ENCODE data around the gene FAM168B. TPM values are rescaled to one million over a fixed set of nuclear protein-coding genes. Genes with fewer than 3 reads are reported as not detected.
"Not testable (repeated sequence)": the region's sequence is repeated elsewhere in the genome, so short reads cannot be mapped to it uniquely, and the experiment has no call there.

FAM168B gene
- total RNA-seq, 4 donors from 2014 or later, result 54.5 to 95.8 (median 81.5) TPM

DNA sequence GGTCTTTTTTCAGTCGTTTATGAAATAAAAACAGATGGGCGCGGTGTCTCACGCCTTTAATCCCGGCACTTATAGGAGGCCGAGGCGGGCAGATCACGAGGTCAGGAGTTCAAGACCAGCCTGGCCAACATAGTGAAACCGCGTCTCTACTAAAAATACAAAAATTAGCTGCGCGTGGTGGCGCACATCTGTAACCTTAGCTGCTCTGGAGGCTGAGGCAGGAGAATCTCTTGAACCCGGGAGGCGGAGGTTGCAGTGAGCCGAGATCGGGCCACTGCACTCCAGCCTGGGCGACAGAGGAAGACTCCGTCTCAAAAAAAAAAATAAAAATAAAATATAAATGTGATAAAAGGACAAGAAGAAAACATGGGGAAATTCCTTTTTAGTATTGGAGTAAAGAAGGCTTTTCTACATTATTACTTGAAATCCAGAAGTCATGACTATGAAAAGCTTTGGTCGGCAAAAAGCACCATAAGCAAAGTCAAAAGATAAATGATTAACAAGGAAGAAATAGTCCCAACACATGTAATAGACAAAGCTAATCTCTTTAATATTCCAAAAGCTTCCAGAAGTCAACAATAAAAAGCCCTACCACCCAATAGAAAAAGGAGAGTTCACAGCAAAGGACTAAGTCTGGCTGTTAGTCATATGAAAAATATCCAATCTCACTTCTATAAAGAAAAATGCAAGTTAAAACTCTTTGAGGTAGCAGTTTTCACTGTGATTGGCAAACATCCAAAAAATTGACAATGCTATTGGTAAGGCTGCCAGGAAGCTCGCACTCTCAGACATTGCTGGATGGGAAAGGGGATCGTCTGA is 1.4 kb upstream of the FAM168B start:
- no peak for DNase-seq
- no peaks in the 10 kb centered on the region for H3K27me3 ChIP-seq
- peak overlapping the region in 3 of 4 donors; percentile 3 to 100 (median 98) for H3K27ac ChIP-seq
- H3K4me3 ChIP-seq, result peak overlapping the region in 2 of 4 donors; percentile 56 to 98
- H3K9me3 ChIP-seq, result no peaks in the 10 kb centered on the region
- no peak for TF ChIP-seq POLR2A (IDR thresholded peaks at IDR 0.05)
- TF ChIP-seq, protein P1, sequence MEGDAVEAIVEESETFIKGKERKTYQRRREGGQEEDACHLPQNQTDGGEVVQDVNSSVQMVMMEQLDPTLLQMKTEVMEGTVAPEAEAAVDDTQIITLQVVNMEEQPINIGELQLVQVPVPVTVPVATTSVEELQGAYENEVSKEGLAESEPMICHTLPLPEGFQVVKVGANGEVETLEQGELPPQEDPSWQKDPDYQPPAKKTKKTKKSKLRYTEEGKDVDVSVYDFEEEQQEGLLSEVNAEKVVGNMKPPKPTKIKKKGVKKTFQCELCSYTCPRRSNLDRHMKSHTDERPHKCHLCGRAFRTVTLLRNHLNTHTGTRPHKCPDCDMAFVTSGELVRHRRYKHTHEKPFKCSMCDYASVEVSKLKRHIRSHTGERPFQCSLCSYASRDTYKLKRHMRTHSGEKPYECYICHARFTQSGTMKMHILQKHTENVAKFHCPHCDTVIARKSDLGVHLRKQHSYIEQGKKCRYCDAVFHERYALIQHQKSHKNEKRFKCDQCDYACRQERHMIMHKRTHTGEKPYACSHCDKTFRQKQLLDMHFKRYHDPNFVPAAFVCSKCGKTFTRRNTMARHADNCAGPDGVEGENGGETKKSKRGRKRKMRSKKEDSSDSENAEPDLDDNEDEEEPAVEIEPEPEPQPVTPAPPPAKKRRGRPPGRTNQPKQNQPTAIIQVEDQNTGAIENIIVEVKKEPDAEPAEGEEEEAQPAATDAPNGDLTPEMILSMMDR (IDR thresholded peaks at IDR 0.05), result no peak
- peaks cover 0 to 10% (median 0%) of the 10 kb centered on the region in 3 donors for H3K36me3 ChIP-seq
- H3K4me1 ChIP-seq, result peaks cover 0 to 17% (median 0%) of the 10 kb centered on the region in 4 donors

DNA sequence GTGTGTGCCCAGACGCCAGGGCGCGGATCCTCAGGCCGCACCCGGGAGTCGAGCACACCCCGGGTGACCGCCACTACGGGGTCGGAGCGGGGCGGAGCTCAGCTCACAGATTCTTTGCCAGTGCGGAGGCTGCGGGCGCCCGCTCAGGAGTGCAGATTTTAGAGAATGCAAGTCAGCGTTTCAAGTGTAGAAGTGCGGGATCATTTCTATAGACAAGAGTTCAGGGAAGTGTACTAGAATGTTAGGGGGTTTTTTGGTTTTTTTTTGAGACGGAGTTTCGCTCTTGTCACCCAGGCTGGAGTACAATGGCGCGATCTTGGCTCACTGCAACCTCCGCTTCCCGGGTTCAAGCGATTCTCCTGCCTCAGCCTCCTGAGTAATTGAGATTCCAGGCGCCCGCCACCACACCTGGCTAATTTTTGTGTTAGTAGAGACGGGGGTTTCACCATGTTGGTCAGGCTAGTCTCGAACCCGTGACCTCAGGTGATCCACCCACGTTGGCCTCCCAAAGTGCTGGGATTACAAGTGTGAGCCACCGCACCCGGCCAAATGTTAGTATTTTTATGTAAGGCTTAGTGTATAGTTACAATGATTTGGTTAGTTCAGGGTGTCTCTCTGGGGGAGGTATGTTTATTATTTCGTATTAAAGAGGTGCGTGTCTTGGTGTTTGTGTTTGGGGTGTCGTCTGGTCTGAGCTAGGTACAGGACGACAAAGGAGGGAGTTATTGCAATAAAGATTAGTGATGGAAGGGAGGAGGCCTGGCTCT is 619 bp upstream of the FAM168B start:
- peaks cover 0 to 16% (median 0%) of the 10 kb centered on the region in 3 donors for H3K36me3 ChIP-seq
- H3K4me1 ChIP-seq, result peaks cover 0 to 17% (median 0%) of the 10 kb centered on the region in 4 donors
- DNase-seq, result peak in 2 of 3 donors; percentile 50 to 72
- H3K4me3 ChIP-seq, result peak overlapping the region; percentile 56 to 98 (median 87)
- TF ChIP-seq, protein P1 (IDR thresholded peaks at IDR 0.05), result no peak
- TF ChIP-seq POLR2A (IDR thresholded peaks at IDR 0.05), result no peak
- H3K27ac ChIP-seq, result peak overlapping the region; percentile 96 to 100 (median 98)
- H3K9me3 ChIP-seq, result no peaks in the 10 kb centered on the region
- H3K27me3 ChIP-seq, result no peaks in the 10 kb centered on the region

DNA sequence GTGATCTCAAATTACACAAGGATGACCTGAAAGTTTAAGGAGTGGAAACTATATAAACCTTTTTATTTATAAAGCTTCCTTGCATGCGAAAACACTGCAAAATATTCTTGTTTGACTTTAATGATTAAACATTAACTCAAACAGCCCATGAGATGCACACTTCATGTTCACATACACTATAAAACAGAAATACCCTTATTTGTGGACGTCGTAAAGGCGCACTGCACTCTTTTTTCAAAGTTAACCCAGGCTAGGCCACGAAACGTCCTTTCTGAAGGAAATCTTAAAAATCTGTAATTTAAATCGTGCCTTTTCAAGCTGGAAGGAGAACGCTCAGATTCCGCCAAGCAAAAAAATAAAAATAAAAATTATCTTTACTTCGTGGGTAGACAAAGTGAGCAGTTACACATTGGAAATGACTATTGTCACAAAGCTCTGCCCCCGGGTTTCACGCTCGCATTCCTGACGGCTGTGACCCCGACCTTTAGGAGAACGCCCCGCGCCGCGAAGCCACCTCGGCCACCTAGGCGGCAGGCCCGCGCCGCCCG is 728 bp downstream of the FAM168B start:
- peaks cover 0 to 17% (median 0%) of the 10 kb centered on the region in 4 donors for H3K4me1 ChIP-seq
- H3K27ac ChIP-seq, result peak overlapping the region; percentile 96 to 100 (median 98)
- H3K9me3 ChIP-seq, result no peaks in the 10 kb centered on the region
- DNase-seq, result no peak
- peaks cover 0 to 29% (median 0%) of the 10 kb centered on the region in 3 donors for H3K36me3 ChIP-seq
- no peaks in the 10 kb centered on the region for H3K27me3 ChIP-seq
- H3K4me3 ChIP-seq, result peak overlapping the region; percentile 56 to 98 (median 87)
- TF ChIP-seq, protein P1 (IDR thresholded peaks at IDR 0.05), result no peak
- TF ChIP-seq POLR2A (IDR thresholded peaks at IDR 0.05), result peak in 1 of 2 donors; percentile 15

DNA sequence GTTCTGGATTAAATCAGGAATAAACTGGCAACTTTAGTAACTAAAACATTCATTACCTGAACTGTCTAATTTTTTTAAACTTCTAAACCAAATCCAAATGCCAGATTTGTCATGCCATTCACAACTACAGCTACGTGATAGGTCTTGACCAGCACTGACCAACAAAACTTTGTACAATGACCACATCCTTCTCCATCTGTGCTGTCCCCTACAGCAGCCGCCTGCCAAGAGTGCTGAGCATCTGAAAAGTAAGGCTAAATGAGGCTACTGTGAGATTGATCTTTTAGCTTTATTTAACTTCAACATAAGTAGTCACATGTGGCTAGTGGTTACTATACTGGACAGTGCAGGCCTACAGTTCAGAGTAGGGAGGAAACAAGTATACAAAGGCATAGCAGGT is 7.6 kb downstream of the FAM168B start:
- no peak for TF ChIP-seq POLR2A (IDR thresholded peaks at IDR 0.05)
- TF ChIP-seq, protein P1 (IDR thresholded peaks at IDR 0.05), result no peak
- Histone ChIP-seq H3K9me3 (no peaks in the 10 kb centered on the region), H3K36me3 (peaks cover 0 to 67% (median 3%) of the 10 kb centered on the region in 3 donors), H3K4me1 (peaks cover 0 to 1% (median 0%) of the 10 kb centered on the region in 4 donors), H3K27ac (no peak overlapping the region), H3K4me3 (no peak overlapping the region), H3K27me3 (no peaks in the 10 kb centered on the region)
- no peak for DNase-seq

DNA sequence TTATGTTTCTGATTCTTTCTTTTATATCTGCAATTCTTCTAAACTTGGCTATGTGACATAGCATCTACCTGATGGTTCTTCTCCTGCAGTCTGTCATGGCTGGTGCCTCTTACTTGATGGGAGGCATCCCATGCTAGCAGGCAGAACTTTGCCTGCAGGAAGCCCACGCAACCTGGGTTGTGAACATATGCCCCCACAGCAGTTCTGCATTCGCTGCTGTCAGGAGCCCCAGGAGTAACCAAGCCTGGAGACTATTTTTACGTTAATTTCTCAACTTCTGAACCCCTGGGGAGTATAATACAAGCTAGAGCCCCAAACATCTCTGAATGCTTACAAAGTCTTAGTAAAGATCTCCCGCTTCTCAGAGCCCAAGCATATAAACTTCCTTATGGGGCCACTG is 12.1 kb downstream of the FAM168B start:
- Histone ChIP-seq H3K27me3 (no peaks in the 10 kb centered on the region), H3K9me3 (no peaks in the 10 kb centered on the region), H3K36me3 (peaks cover 0 to 76% (median 3%) of the 10 kb centered on the region in 3 donors), H3K4me1 (no peaks in the 10 kb centered on the region), H3K27ac (no peak overlapping the region), H3K4me3 (no peak overlapping the region)
- no peak for TF ChIP-seq POLR2A (IDR thresholded peaks at IDR 0.05)
- no peak for DNase-seq

DNA sequence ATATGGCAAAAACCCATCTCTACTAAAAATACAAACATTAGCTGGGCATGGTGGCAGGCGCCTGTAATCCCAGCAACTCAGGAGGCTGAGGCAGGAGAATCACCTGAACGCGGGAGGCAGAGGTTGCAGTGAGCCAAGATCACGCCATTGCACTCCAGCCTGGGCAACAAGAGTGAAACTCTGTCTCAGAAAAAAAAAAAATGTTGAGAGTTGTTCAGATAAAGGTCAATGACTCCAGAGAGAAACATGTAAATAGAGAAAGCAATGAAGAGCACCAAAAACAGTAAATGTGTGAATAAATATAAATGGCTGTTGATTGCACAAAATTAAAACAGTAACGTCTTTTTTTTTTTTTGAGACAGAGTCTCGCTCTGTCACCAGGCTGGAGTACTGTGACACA is 13.3 kb downstream of the FAM168B start:
- DNase-seq, H3K27ac ChIP-seq, H3K27me3 ChIP-seq, H3K4me1 ChIP-seq, H3K9me3 ChIP-seq, H3K4me3 ChIP-seq: not testable (repeated sequence)
- peaks cover 0 to 84% (median 6%) of the 10 kb centered on the region in 3 donors for H3K36me3 ChIP-seq
